Activated CD4-positive, alpha-beta T cell treated with anti-CD3 and anti-CD28 coated beads, Interleukin-2, Interleukin-6, amounts not matched to agents 100 ng/mL and 50 ng/mL, durations not matched to agents 16 hours and 8 hours (primary cell): ENCODE results near the gene TAF7L.

Experiments used
- DNase-seq: peaks from one replicate; pipeline ENCODE4 v3.0.0-alpha.2; 2020

Gene TAF7L

GRCh38 chrX:101220662-101221260, 70.4 kb downstream of the TAF7L start:
- no peak for DNase-seq

GRCh38 chrX:101219864-101220346, 71.2 kb downstream of the TAF7L start:
- DNase-seq, result no peak

GRCh38 chrX:101219116-101219863, 71.8 kb downstream of the TAF7L start, which contains the start of gene DRP2:
TSS of gene DRP2 (plus strand) at chrX:101219786. CDS start at chrX:101231648, 11,862 bp downstream.
- DNase-seq, result no peak
